ENCODE measurements around the gene HYAL2.
"Not testable (repeated sequence)": the region's sequence is repeated elsewhere in the genome, so short reads cannot be mapped to it uniquely, and the experiment has no call there.

Gene HYAL2

DNA sequence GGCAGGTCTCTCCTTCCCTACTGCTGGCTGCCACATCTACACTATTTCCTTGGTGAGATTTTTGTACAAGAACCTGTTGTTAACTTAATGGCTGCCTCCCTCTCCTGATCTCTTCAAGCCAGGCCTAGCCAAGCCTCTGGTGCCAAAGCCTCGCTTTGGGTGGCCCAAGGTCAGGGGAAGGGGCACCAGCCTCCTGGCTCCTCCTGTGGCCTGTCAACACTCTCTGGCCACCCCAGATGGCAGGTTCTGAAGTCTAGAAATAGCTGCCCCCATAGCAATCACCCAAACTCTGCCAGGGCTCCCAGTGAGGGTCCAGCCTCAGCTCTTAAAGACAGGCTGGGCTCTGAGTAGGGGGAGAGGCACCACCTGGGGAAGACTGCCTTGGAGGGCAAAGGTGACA lies 35.3 kb downstream of the HYAL2 start:
- no peak for DNase-seq

DNA sequence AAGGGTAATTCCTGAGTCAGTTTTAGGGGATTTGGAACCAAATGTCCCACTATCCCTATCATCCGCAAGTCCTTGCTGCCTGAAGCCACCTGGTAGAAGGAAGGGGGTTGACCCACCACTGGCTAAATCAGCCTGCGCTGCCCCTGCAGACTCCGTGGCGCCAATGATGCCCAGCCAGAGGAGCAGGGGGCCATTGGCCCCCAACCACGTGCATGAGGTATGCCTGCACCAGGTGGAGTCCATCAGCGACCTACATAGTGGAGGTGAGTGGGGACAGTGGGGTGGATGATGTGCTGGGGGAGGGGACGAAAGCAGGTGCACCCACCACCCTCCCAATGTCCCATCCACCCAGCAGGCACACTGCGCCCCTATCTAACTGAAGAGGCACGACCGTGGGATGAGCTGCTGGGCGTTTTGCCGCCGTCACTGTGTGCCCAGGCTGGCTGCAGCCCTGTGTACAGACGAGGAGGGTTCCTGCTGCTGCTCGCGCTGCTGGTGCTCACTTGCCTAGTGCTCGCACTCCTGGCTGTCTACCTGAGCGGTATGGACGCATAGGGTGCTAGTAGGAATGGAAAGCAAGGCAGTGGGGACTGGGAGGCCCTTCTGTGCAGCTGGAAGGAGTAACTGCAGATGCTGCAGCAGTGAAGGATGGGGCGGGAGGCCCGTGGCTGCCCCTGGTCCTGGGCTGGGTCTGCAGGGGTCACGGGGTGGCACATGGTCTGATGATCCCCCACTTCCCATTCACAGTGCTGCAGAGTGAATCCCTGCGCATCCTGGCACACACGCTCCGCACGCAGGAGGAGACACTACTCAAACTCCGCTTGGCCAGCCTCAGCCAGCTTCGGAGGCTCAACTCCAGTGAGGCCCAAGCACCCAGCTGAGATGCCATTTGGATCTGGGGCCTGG lies 36.0 kb downstream of the HYAL2 start:
- no peak for DNase-seq

DNA sequence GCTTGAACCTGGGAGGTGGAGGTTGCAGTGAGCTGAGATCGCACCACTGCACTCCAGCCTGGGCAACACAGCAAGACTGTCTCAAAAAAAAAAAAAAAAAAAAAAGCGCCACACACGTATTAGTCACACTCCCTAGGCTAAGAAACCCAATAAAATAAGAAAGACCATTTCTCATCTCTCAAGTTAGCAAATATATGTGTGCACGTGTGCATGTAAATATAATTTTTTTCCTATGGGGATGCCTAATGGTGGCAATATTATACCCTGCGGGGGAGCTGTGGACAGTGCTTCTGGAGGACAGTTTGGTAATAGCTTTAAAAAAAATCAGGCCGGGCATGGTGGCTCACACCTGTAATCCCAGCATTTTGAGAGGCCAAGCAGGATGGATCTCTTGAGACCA lies 38.4 kb downstream of the HYAL2 start:
- not testable (repeated sequence) for DNase-seq

DNA sequence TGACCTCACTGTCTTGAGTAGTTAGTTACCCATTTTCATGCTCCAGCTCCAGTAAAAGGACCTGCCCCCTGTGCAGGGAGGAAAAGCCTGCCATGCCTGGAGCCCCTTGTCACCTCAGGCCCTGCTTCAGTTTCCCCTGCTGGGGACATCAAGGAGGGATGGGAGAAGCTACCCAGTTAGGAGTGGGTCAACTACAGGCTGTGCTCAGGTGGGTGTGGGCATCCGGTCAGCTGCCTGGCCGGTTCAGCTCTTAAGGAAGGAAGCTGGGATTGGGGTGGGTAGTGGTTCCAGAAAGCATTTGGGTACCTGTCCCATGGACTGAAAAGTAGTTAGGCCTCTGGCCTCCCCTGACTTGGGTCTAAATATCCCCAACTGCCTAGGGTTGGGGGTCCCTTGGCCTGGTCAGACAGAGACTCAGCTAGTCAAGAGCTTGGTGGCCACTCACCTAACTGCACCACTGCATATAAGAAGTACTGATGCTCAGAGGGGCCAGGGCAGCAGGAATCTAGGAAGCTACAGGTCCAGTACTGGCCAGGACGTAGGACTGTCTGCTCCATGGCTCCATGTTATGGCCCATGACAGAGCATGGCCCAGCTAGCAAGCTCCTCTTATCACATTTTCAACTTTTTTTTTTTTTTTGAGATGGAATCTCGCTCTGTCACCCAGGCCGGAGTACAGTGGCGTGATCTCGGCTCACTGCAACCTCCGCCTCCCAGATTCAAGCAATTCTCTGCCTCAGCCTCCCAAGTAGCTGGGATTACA lies 43.1 kb downstream of the HYAL2 start:
- no peak for DNase-seq

DNA sequence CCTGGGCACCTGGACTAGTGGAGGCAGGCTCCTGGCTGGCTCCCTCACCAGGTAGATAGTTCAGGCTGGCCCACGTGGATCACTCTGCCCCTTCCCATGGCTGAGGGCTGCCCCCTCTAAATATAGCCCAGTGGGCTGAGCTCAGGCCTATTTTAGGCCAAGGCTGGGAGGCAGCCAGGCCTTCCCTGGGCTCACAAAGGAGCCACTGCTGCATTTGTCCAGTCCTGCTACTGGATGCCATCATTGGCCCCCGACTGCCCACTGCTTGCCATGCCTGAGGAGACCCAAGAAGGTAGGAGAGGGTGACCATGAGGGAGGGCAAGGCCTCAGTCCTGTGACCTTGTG lies 43.7 kb downstream of the HYAL2 start, which contains the start of gene LSMEM2:
TSS of gene LSMEM2 (plus strand) at position 208 of the 345 bp plus-strand sequence. CDS start at position 235, 27 bp downstream.
- DNase-seq, result no peak

DNA sequence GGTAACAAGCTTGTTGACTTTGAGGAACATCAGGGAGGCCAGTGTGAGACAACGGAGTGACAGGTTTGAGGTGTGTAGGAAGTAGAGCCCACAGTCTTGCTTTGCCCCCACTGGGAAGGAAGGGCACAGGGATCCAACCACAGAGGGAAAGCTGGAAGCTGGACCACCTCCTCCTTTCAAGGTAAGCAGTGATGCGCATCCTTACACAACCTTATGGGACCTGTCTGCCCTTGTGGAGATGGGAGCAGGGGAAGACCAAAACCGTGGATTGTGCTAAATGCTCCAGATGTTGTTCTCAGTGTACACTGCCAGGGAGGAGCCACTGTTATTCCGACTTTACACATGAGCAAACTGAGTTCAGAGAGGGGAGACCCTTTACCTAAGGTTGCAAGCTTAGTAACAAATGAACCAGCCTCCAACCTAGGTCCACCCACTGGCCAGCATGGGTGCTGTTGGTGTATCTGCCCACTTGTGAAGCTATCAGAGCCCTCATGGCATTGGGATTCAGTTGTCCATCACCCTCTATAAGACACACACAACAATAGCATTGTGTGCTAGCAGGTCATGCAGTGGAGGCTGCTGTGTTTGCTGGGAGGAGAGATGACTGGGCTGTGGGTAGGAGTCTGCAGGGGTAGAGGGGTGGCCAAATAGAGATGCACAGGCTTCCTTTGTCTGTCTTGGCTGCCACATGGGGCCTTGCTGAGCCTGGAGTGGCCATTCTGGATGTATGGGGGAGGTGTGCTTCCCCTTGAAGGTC lies 44.2 kb downstream of the HYAL2 start:
- no peak for DNase-seq

DNA sequence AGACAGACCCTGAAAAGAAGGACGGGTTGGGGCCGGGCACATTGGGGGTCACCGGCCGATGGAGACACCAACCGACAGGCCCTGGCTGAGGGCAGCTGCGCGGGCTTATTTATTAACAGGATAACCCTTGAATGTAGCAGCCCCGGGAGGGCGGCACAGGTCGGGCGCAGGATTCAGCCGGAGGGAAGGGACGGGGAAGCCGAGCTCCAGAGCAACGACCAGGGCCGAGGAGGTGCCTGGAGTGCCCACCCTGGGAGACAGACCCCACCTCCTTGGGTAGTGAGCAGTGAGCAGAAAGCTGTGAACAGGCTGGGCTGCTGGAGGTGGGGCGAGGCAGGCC lies 45.8 kb downstream of the HYAL2 start:
- DNase-seq, result no peak

DNA sequence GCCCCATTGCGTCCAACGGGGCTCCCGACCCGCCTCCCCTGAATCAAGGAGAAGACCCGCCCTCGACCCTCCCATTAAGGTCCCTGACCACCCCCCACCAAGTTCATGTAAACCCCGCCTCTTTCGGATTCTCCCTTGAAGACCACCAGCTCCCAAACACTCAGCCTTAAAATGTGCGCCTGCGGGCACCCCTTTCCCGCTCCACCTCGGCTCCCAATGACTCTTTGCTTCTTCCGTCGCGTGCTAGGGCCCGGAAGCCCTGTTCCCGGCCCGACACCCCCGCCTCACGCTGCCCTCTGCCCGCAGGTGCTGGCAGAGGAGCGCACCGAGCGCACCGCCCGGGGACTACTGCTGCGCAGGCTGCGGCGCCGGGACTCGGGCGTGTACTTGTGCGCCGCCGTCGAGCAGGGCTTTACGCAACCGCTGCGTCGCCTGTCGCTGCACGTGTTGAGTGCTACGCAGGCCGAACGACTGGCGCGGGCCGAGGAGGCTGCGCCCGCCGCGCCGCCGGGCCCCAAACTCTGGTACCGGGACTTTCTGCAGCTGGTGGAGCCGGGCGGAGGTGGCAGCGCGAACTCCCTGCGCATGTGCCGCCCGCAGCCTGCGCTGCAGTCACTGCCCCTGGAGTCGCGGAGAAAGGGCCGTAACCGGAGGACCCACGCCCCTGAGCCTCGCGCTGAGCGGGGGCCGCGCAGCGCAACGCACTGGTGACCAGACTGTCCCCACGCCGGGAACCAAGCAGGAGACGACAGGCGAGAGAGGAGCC lies 46.4 kb downstream of the HYAL2 start:
- no peak for DNase-seq

DNA sequence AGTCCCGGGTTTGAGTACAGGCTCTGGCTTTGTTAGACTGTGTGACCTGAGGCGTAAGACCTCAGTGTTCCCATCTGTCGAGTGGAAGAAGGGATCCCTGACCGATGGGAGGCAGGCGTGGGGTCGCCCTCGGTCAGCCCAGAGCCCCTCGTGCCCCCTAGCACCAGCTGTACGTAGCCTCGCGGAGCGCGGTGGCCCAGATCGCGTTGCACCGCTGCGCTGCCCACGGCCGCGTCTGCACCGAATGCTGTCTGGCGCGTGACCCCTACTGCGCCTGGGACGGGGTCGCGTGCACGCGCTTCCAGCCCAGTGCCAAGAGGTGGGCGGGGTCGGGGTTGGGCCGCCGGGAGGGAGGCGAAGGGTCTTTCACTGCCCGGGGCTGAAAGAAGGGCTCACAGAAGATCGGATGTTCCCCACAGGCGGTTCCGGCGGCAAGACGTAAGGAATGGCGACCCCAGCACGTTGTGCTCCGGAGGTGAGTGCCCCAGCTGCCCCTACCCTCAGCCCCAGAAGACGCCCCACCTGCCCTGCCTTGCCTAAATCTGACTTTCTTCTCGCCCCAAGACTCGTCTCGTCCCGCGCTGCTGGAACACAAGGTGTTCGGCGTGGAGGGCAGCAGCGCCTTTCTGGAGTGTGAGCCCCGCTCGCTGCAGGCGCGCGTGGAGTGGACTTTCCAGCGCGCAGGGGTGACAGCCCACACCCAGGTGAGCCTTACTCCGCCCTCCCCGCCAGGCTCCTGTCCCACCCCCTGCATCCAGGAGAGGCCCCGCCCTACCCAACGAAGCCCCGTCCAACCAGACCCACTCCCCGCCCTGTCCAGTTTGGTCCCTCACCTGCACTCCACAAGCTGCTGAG lies 47.2 kb downstream of the HYAL2 start:
- no peak for DNase-seq

DNA sequence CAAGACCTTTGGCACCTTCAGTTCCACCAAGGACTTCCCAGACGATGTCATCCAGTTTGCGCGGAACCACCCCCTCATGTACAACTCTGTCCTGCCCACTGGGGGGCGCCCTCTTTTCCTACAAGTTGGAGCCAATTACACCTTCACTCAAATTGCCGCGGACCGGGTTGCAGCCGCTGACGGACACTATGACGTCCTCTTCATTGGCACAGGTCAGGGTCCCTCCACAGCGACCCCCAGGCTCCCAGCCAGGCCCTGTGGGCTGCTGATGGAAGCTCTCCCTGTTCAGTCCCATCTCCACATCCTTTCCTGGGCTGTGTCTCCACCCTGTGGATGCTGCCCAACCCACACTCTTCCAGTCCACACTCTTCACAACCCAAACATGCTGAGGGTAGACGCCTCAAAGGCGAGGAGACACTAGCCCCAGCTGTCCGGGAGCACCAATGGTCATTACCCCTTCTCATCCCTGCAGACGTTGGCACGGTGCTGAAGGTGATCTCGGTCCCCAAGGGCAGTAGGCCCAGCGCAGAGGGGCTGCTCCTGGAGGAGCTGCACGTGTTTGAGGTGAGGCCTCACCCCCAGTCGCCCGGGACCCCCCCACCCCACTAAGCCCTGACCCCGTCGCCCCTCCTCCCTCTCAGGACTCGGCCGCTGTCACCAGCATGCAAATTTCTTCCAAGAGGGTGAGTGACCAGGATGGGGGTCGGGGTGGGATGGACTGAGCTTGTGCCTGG lies 48.0 kb downstream of the HYAL2 start:
- DNase-seq, result peak; percentile 84

DNA sequence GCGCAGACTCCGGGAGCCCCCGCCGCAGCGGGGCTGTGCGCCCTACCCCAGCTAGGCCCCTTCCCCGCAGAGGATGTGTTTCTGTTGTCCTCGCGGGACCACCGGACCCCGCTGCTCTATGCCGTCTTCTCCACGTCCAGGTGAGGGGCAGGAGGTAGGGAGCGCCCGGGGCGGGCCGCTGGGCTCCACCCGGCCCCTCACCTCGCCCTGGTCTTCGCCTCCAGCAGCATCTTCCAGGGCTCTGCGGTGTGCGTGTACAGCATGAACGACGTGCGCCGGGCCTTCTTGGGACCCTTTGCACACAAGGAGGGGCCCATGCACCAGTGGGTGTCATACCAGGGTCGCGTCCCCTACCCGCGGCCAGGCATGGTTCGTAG lies 48.9 kb downstream of the HYAL2 start:
- no peak for DNase-seq

DNA sequence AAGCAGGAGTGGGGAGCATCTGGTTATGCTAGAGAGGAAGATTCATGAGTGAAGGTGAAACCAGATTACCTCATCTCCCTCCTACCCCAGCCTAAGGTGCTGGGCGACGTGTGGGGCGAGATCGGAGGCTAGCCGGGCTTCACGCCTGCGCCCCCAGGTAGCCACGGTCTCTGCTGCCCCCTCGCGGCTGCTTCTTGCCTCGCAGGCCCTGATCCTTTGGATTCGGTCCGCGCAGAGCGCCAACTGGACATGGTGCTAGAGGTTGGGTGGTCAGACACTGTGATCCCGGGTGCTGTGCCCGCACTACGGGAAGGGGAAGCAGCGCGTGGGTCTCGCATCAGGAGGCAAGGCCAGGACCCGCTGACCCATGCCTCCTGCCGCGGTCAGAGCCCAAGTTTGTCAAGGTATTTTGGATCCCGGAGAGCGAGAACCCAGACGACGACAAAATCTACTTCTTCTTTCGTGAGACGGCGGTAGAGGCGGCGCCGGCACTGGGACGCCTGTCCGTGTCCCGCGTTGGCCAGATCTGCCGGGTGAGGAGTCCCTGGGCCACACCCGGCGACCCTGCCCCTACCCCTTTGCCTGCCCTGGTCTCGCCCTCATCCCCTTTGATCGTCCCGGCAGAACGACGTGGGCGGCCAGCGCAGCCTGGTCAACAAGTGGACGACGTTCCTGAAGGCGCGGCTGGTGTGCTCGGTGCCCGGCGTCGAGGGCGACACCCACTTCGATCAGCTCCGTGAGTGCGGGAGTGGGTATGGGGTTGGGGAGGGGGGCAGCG lies 49.4 kb downstream of the HYAL2 start:
- DNase-seq, result peak; percentile 91

DNA sequence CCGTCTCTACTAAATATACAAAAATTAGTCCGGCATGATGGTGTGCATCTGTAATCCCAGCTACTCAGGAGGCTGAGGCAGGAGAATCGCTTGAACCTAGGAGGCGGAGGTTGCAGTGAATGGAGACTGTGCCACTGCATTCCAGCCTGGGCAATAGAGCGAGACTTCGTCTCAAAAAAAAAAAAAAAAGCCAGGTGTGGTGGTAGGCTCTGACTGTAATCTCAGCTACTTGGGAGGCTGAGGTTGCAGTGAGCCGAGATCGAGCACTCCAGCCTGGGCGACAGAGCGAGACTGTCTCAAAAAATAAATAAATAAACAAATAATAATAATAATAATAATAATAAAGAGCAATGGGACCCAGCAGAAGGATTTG lies 50.0 kb downstream of the HYAL2 start:
- DNase-seq, result not testable (repeated sequence)

DNA sequence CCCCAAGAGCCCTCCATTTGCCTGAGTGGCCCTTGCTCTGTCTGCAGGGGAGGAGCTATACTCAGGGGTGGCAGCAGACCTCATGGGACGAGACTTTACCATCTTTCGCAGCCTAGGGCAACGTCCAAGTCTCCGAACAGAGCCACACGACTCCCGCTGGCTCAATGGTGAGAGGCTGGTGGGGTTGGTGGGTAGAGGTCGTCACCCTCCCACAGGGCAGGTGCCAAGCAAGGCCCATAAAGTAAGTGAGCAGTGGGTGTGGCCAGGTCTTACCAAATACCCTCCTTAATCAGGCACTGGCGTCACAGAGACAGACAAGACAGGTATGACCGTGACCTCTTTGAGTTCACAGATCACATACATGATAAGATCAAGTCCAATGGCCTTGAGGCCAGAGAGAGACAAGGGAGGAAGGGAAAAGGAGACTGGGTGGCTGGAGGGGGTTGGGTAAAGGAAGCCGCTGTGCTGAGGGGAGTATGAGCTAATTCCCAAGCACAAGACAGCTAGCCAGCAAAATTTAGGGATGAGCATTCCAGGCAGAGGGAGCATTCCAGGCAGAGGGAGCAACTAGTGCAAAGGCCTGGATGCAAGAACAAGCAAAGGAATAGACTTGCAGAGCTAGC lies 51.1 kb downstream of the HYAL2 start:
- no peak for DNase-seq

DNA sequence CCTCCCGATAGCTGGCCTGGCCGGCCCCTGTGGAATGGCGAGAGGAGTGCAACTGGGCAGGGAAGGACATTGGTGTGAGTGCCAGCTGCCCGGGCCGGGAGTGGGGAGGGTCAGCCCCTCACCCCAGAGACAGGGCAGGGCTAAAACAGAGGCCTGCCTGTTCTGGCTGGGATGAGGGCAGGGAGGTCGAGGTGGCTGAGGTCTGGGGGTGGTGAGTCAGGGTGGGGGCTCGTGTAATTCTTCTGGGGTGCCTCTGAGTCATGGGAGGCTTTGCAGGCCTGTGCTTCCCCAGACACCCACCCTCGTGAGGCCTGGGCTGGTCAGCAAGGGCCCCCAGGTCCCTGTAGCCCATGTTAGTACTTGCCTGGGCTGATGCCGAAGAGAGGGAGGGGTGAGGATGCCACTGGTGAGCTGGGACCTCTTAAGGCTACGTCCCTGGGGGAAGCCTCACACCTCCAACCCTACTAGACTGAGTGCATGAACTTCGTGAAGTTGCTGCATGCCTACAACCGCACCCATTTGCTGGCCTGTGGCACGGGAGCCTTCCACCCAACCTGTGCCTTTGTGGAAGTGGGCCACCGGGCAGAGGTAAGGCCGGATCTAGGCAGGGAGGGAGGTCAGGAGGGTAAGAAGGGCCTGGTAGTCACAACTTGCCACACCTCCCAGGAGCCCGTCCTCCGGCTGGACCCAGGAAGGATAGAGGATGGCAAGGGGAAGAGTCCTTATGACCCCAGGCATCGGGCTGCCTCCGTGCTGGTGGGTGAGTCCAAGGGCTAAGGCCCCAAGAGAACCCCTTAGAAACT lies 51.9 kb downstream of the HYAL2 start:
- no peak for DNase-seq

DNA sequence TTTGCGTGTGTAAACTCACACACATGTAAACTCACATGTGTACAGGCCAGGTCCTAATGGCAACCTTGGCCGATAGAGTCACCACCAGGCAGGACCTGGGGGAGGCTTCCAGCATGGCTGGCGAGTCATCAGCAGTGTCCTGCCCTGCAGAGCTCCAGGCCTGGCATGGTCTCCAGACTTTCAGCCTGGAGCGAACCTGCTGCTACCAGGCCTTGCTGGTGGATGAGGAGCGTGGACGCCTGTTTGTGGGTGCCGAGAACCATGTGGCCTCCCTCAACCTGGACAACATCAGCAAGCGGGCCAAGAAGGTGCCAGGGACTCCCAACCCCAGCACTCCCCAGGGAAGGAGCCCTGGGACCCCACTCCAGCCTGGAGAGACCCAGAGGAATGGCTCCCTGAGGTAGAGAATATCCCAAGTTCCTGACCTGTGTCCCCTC lies 52.5 kb downstream of the HYAL2 start:
- DNase-seq, result no peak

DNA sequence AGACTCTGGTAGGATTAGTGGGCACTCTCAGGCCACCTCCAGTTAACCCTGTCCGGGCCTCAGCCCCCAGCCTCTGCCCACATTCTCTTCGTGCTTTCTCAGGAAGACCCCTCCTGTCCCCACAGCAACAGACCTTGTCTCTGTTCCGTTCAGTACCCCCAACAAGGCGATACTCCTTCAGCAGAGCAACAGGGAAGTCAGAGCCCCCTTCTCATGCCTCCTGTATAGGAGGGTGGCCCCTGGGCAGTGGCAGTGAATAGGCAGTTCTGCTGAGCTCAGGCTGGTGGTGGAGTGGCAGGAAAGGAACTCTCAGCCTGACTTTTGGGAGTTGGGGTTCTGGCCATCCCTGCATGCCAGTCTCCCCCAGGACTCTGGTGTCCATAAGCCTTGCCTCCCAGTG lies 53.1 kb downstream of the HYAL2 start:
- no peak for DNase-seq

DNA sequence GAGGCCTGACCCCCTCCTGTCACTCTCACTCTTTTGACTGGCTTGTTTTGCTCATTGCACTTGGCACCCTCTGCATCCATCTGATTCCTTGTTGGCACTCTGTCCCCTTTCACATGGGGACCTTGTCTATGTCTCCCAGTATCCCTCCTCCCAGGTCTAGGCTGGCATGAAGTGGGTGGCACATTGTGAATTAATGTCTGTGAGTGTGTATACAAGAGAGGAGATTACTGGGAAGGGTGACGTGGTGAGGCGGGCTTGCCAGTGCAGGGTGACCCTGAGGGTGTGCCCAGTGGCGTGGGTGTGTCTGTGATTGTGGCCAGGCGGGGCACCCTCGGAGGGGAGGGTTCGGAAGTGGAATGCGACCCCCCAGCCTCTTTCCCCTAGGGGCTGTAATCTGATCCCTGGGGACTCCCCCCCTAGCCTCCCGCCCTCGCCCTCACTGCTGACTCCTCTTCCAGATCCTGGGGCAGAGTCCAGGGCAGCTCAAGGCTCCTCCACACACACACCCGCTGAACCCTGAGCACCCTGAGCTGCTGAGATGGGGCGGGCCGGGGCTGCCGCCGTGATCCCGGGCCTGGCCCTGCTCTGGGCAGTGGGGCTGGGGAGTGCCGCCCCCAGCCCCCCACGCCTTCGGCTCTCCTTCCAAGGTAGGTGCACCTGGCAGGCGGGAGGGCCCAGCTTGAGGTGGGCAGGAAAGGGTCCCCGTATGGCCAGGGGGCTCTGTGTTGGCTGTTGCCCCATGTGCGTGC lies 53.7 kb downstream of the HYAL2 start, which contains the start of gene SEMA3B:
TSS of gene SEMA3B (plus strand) at position 445 of the 749 bp plus-strand sequence. CDS start at position 539, 94 bp downstream.
- no peak for DNase-seq

Measured in CD4-positive, alpha-beta T cell treated with Interleukin-17A for 4 hours (primary cell).